CD4-positive, alpha-beta T cell treated with Interferon alpha-2 for 1 hour (primary cell): ENCODE data around the gene ADNP.

Experiments used
- DNase-seq, 2 donors: peaks; one replicate each; pipeline ENCODE4 v3.0.0-alpha.2; 2020 to 2022

Gene ADNP

DNA sequence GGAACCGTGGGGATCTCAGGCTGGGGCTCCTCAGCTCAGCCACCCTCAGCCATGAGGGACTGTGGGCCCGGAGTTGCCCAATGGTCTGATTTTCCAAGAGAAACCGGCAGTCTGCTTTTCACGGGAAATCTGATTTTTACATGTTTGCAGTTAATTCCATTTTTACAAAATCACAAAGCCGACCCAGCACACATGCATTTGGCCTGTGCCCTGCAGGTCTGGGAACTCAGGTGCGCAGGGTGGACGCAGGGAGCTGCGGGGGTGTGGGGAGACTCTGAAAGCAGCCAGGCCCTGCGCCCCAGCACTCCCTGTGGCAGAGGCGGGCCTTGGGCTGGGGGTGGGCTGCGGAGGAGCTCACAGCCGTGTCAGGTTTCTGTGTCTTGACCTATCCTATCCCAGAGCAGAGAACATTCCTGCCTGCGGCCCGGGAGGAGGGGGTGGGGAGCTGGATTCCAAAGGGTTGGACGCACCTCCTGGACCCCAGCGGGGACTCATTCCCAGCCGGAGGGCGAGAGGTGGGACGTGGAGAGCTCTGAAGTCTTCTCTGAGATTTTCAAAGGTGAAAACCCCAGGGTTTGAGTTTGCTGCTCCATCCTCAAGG lies 60.6 kb downstream of the ADNP start:
- no peak for DNase-seq

DNA sequence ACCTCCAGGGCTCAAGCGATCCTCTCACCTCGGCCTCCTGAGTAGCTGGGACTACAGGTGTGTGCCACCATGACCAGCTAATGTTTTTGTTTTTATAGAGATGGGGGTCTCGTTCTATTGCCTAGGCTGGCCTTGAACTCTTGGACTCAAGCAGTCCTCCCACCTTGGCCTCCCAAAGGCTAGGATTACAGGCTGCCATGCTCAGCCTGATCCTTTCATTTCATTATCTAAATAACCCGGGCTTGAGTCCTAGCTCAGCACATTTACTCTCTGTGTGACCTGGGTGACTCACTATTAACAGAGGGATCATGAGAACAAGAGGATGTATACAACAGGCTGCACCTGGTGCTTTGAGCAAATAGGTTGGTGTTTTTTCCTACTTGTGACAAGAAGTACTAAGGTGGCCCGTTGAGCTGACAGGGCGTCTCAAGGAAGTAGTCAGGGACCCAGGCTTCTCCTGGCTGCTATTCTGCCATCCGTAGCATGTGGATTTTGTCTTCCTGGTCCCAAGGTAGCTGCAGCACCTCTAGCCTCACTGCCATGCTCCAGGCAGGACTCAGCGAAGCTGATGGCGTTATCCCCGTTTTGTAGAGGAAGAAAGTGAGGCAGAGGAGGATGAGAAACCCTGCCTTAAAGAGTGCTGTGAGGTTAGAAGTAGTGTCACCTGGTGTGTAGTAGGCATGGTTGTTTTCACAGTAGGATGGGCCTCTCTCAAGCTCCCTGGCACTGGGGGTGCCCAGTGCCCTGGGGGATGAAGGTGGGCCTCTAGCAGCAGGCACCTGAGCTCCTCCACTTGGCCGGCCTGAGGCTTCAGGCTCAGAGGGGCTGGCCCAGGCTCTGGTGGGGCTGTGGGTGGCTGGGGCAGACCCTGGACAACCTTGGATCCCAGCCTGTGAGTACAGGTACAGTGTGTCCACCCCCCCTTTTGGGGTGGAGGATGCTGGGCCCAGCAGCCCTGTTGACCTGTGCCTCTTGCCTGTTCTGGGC lies 62.4 kb downstream of the ADNP start:
- no peak for DNase-seq

DNA sequence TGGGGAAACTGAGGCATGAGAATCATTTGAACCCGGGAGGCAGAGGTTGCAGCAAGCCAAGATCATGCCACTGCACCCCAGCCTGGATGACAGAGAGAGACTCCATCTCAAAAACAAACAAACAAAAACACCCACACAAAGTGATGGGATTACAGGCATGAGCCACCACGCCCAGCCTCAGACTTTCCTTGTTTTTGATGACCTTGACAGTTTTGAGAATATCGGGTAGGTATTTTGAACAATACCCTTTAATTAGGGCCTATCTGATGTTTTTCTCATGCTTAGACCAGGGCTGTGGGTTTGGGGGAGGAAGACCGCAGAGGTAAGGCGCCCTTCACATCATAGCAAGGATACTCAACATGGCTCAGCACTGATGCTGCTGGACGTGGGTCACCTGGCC lies 63.4 kb downstream of the ADNP start:
- DNase-seq = no peak

DNA sequence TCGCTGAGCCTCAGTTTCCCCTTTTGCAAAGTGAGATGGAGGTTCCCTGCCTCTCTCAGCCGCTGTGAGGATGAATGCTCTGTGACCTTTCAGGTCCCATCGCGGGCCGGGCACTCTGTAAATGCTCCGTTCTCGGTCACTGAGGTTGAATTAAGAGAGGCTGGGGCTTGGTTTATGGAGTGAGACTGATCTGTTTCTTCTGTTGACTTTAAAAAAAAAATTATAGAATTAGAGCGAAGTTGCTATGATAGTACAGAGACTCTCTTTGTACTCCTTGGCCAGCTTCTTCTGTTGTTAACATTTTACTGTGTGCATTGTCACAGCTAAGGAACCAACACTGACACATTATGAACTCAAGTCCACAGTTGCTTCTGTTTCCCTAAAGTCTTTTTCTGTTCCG lies 64.4 kb downstream of the ADNP start:
- DNase-seq = no peak

DNA sequence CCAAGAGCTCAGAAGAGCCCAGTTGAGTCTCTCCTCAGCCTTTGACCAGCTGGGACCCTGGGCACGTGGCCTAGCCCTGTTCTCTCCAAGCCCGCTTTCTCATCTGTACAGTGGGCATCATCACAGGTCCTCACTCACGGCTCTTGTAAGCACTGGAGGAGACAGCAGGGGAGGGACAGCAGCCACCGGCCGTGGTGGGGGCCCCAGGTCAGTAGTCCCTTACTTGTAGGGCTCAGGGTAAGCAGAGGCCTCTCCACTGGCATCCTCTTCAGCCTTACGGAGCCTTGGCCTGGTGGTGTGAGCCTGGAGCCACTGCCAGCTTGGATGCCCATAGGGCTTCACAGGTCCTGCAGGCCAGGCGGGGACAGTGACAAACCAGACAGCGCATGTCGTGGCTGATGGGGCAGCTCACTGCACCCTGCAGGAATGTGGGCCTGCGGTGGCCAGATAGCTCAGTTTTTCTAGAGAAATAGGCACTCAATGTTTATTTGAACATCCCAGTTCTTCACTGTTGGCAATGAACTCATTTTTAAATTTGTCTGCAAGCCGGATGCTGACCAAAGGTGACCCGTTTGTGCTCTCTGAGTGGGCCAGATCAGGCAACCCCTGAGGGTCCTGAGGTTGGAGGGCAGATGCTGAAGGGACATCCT lies 65.1 kb downstream of the ADNP start:
- DNase-seq = no peak

DNA sequence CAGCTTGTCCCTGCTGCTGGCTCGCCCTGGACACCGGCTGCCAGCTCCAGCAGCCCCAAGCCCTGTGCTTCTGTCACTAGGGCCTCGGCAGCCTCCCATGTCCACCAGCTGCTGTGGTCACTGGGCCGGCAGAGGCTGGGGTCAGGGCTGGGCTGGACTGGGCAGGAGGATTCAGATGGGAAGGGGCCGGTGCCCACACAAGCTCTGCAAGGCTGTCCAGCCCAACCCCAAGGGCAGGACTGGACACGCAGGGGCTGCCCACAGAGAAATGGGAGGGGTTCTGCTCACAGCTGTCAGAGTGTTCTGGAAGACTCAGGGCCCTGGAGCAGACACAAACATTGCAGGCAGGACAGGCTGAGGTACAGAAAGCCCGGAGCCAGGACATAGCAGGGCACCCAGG lies 65.6 kb downstream of the ADNP start:
- DNase-seq = no peak

DNA sequence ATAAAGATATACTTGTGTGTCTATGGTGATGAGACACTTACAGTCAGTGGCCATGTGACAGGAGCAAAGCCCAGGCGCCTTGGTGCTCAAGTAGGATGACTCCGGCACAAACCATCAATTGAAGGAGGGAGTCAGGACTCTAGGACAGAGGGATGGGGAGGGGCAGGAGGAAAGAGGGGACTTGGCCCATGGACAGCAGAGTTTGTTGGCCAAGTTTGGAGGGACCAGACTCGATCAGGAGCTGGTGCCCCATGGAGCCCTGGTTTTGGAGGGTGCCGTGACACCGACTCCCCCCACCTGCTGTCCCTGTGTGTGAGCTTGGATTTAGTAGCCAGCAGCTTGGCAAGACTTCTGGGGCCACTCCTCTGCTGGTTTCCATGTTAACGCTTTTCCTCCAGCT lies 66.1 kb downstream of the ADNP start:
- no peak for DNase-seq

DNA sequence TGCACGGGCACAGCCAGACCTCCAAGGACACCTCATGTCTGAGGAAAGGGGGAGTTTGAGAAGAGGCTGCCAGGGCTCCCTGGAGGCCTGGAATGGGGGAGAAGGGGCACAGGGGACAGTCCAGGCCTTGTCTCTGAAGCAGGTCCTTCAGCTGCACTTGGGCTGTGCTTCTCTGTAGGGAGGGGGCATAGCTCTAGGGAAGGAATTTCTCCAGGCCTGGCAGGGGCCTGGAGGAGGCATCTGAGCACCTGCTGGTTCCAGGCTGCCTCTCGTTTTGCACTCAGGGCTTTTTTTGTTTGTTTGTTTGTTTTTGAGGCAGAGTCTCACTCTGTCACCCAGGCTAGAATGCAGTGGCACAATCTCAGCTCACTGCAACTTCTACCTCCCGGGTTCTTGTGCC lies 68.7 kb downstream of the ADNP start:
- DNase-seq = no peak

DNA sequence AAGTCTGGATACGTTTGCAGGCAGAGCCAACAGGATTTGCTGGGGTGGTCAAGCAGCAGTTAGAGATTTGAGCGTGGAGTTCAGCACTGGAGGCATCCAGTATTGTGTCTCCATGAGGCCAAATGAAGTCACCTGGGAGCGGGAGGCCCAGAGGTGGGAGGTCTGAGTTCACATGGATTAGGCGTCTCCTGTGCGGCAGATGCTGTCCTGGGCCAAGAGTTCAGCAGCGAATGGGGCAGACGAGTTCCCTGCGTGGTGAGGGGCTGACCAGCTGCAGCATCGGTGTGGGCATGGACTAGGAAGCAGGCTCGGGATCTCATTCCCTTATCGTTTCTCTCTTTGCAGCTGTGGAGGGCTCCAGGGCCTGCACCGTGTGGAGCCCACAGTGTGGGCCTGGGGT lies 70.2 kb downstream of the ADNP start:
- no peak for DNase-seq

DNA sequence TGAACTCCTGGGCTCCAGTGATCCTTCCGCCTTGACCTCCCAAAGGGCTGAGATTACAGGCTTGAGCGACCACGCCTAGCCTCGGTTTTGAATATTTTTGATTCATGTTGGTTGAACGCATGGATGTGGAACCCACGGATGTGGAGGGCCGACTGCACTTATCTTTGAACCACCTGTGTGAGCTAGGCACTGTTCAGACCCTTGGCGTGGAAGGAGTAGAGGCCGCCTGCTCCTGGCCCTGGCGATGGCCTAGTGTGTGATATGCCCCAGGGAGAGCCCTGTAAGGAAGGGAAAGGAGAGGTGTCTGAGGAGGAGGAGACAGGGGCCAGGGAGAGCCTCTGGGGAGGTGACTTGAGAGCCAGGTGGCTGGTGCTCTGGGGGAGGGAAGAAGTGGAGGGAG lies 72.1 kb downstream of the ADNP start:
- no peak for DNase-seq

DNA sequence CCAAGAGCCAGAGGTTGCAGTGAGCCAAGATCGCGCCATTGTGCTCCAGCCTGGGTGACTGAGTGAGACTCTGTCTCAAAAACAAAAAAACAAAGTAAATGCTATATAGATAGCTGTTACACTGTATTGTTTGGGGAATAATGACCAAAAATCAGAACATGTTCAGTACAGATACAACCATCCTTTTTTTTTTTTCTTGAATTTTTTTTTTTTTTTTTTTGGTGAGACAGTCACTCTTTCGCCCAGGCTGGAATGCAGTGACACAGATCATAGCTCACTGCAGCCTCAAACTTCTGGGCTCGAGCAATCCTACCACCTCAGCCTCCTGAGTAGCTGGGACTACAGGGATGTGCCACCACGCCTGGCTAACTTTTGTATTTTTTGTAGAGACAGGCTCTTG lies 72.7 kb downstream of the ADNP start:
- DNase-seq = no peak

DNA sequence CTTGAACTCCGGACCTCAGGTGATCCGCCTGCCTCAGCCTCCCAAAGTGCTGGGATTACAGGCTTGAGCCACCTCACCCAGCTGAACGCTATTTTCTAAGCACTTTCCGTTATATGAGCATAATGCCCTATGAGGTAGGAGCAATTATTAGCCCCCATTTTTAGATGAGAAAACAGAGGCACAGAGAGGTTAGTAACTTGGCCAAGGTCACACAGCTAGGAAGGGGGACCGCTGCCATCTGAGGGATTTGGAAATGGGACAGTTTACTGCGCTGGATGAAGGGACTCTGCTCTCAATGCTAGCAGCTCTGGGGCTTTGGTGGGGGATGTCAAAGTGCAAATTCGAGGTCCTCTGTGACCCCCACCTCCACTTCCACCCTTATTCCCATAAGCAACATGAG lies 73.9 kb downstream of the ADNP start:
- no peak for DNase-seq

DNA sequence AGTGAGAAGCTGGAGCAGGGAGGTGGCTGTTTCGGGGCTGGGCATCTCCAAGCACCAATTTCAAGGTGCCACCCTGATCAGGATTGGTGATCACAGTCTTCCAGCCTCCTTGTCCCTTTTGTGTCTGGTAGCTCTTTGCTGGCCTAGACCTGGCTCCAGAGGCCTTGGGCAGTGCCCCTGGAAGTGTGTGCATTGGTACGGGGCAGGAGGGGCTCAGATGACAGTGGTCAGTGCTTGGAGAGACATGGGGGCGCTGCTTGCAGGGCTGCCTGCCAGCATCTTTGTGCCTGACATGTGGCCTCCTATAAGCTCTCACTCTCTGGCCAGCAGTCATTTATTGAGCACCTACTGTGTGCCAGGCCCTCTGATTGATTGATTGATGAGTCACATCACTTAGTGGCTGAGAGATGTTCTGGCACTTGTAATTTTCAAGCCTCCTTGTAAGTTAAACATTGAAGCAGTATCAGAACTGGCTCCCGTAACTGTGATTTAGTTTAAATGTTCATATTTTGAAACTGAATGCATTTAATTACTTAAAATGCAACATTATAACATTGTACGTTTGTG lies 74.7 kb downstream of the ADNP start:
- no peak for DNase-seq

DNA sequence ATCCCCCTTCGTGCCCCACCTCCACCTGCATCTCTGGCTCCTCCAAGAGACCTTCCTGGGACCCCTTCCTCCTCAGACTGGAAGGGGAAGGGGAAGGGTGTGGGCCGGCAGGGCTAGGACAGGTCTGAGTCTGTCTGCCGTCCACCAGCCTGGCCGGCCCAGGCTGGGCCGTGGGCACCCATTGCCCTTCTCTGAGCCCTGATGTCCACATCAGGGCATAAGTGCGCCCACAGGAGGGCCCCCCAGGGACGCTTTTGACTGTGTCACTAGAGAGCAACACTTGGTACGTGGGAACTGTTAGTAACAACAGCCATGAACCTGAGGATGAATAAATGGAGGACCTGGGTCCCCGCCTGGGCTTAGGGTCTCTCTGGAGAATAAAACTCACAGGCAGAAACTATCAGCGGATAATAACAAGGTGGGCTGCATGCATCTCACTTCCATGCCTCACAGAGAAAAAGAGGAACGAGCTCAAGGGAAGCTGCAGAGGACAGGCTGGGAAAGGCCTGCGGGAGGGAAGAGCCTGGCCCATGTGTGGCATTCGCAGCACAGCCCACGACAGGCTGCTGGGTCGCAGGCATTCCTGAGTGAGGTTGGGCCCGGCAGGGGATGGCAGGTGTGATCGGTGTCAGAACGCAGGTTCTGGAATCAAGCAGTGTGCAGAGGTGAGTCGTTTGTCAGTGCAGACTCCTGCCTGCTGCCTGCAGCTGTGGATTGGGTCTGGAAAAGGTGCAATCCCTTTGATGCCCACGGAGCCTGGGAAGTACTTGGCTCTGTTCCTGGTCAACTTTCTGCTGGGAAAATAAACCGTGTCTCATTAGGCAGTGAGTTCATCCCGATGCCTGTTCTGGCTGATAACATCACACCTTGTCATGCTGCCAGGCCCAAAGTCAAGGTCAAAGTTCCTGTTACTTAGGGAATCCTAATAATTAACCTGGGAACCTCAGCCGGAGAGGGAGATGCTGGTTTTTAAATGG lies 75.5 kb downstream of the ADNP start:
- no peak for DNase-seq

DNA sequence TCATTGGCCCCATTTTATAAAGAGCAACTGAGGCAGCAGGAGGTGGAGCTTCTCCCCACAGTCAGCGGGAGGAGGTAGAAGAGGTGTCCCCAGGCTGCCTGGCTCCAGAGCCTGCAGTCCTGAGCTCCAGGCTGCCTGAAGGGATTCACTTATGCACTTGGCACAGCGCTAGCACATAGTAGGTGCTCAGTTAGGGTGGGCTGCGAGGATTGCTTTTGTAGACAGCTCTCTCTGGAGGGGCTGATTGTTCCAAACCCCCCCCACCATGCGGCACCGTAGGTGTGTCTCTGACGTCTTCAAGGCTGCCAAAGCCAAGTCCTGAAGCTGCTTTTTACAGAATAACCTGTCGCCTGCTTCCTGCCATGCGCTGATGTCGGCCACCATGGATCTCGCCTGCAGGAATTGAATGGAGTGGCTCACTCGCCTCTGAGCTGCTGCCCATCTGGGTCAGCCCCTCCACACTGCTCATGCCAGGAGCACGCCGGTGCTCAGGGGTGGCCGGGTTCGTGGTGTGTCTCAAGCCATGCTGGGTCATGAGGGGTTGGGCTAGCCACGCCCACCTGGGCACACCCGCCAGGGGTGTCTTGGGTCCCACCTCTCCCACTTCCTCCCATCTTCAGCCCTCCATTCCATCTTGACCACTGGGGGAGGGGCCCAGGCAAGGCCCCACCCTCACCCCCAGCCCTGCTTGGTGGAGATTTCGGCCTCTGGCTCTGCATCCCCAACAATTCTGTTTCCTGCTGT lies 76.6 kb downstream of the ADNP start:
- no peak for DNase-seq

DNA sequence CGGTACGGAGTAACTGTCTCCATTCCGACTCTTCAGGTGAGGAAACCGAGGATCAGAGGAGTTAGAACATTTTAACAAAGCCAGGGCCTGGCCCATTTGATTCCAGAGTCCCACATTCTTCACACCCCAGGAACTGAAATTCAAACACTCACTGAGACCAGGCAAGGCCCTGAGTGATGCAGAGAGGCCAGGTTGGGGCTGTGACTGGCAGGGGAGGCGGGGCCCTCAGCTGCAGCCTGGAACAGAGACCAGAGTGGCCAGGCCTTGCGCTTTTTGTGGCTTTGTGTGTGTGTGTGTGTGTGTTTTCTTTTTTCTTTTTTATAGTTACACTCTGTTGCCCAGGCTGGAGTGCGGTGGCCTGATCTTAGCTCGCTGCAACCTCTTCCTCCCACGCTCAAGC lies 79.2 kb downstream of the ADNP start:
- no peak for DNase-seq

DNA sequence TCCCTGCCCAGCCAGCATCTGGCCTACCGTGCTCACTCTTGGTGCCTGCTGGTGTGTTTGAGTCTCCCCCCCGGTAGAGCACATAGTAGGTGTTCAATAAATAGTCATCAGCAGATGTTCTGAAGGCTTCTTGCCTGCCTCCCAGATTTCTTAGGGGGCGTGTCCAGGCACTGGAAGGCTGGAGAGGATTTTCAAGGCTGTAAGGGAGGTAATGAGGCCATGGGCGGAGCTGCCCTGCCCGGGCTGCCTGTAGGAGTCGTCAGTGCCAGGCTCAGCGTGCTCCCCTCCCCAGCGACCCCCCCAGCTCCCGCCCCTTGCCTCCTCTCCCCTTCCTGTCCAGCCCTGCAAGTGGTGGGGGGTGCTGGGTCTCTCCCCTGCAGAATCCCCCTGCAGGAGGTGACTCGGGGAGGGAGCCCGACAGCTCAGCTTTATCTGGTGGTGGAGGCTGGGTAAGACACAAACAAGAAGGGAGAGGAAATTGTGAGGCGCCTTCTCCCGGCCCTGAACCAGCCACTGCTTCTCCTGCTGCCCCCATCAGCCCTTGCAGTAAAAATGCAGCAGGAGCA lies 80.4 kb downstream of the ADNP start:
- DNase-seq = no peak

DNA sequence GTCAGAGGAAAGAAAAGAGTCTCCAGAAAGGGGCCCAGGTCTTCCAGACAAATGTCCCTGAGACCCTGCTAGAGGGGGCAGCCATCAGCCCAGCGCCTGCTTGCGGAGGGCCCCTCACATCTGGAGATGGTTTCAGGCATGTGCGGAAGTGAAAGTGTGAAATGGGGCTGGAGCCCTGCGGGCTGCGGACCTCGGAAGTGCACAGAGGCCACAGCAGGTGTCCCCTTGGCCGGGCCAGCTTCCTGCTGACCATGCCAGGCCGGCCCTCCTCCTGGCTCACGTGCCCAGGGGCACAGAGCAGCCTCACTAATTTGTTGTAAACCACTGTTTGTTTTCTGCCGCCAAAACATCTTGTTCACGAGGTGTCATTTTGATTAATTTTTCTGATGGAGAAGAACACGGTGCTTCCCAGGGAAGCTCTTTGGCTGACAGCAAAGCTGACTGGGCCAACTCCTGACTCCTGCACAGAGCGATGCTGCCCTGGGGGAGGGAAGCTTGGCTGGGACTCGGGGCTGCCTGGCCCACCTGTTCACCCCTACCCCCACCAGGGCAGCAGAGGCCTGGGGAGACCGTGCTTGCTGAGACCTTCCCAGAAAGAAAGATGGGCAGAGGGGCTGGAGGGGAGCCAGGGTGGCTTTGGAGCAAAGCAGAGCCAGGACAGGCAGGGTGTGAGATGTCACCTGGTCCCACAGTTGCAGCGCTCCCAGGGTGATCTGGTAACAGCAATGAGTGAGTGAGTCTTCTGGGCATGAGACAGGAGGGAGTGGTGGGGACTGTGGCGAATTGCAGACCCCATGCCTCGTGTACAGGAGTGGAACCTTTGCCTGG lies 82.2 kb downstream of the ADNP start:
- no peak for DNase-seq

DNA sequence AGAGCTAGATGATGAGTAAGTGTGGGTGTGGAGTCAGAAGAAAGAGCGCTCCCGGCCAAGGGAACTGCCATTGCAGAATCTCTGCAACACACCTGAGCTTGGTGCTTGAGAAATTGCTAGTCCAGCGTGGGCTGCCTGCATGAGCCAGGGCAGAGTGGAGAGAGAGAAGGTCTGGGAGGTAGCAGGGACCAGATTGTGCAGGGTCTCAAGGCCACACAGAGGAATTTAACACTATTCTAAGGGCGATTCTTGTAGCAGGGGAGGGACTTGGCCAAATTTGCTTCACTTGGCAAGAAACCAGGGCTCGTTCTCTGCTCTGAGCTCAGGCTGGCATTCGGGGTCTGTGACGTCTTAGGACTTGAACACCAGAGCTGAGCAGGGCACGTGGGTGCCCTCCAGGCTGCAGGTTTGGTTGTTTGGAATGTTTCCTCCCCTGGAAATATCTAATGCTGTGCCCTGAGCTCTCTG lies 82.9 kb downstream of the ADNP start:
- no peak for DNase-seq

DNA sequence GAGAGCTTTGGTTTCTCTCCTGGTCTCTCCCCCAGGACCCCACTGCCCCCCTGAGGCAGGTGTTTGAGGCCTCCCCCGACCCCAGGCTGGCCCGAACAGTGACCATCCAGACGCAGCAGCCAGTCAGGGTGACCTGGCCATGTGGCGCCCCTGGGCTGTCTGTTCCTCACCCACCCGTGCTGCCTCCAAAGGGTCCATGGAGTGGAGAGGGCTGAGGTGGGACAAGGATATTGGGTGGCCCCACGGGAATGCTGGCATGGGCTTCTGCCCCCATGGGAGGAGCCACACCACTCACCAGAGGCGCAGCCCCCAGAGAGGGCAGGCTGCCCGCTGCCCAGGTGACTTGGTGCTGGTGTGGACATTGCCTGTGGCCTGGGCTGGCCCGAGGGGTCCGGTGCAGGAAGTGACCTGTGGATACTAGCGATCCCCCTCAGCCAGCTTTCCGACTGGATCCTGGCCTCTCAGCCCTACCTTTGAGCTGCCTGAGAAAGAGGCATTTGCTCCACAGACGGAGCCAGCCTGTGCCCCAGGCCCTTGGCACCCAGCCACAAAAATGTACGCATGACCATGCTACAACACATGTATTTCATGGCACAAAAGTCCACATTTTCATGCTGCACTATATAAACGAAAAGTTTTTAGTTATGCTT lies 85.5 kb downstream of the ADNP start:
- no peak for DNase-seq
